ENCODE results near the gene DGKB. TPM values are rescaled to one million over a fixed set of nuclear protein-coding genes. Genes with fewer than 3 reads are reported as not detected.

The DGKB gene
- total and polyA plus RNA-seq, 2 donors (not counting 1 experiment from before 2014, with no cell fraction given) = 0.31 TPM; not detected in 1

- H3K27ac ChIP-seq (ENCODE audit: insufficient read depth, low read length) = no peak overlapping the region
- no peak overlapping the region for H3K9ac ChIP-seq (ENCODE audit: insufficient read depth, low read length)
- H3K36me3 ChIP-seq (ENCODE audit: control insufficient read depth, insufficient read depth, low read length) = no peaks in the 10 kb centered on the region
- no peaks in the 10 kb centered on the region for H3K9me3 ChIP-seq (ENCODE audit: control insufficient read depth, insufficient read depth, low read depth, low read length)
- no peak overlapping the region for H3K4me2 ChIP-seq (ENCODE audit: extremely low read depth, insufficient read depth, low read length)
- no peaks in the 10 kb centered on the region for H3K79me2 ChIP-seq (ENCODE audit: control insufficient read depth, insufficient read depth, low read length)
- no peak overlapping the region for H2AFZ ChIP-seq (ENCODE audit: low read length)
- H4K20me1 ChIP-seq (ENCODE audit: control insufficient read depth, extremely low read depth, insufficient read depth, low read length) = no peaks in the 10 kb centered on the region
- DNase-seq (ENCODE audit: low read depth in 2 of 2) = peak in 1 of 2 donors; percentile 26
- H3K27me3 ChIP-seq (ENCODE audit: control insufficient read depth, insufficient read depth, low read length) = no peaks in the 10 kb centered on the region
- no peak for TF ChIP-seq EZH2 (IDR thresholded peaks at IDR 0.05; ENCODE audit: low read length, missing control alignments)
- TF ChIP-seq, protein P1, sequence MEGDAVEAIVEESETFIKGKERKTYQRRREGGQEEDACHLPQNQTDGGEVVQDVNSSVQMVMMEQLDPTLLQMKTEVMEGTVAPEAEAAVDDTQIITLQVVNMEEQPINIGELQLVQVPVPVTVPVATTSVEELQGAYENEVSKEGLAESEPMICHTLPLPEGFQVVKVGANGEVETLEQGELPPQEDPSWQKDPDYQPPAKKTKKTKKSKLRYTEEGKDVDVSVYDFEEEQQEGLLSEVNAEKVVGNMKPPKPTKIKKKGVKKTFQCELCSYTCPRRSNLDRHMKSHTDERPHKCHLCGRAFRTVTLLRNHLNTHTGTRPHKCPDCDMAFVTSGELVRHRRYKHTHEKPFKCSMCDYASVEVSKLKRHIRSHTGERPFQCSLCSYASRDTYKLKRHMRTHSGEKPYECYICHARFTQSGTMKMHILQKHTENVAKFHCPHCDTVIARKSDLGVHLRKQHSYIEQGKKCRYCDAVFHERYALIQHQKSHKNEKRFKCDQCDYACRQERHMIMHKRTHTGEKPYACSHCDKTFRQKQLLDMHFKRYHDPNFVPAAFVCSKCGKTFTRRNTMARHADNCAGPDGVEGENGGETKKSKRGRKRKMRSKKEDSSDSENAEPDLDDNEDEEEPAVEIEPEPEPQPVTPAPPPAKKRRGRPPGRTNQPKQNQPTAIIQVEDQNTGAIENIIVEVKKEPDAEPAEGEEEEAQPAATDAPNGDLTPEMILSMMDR (conservative IDR thresholded peaks at IDR 0.05 in 1 of 2, IDR thresholded peaks at IDR 0.05 in 1 of 2; ENCODE audit: low read depth in 1 of 2, low read length in 2 of 2) = no peak
- no peaks in the 10 kb centered on the region for H3K4me1 ChIP-seq (ENCODE audit: control insufficient read depth, extremely low read depth, insufficient read depth, low read length)
- no peak overlapping the region for H3K4me3 ChIP-seq (replicated peaks in 1 of 4; ENCODE audit: control extremely low read depth in 1 of 4, insufficient read depth in 1 of 4, low read depth in 3 of 4, low read length in 4 of 4)
Measured at GRCh38 chr7:14836006-14836405, 66.5 kb downstream of the DGKB start.

GRCh38 chr7:14835384-14835783 is 67.2 kb downstream of the DGKB start:
- H3K27me3 ChIP-seq (ENCODE audit: control insufficient read depth, insufficient read depth, low read length) = no peaks in the 10 kb centered on the region
- no peak for DNase-seq (ENCODE audit: low read depth in 2 of 2)
- H3K79me2 ChIP-seq (ENCODE audit: control insufficient read depth, insufficient read depth, low read length) = no peaks in the 10 kb centered on the region
- H3K4me1 ChIP-seq (ENCODE audit: control insufficient read depth, extremely low read depth, insufficient read depth, low read length) = no peaks in the 10 kb centered on the region
- H2AFZ ChIP-seq (ENCODE audit: low read length) = no peak overlapping the region
- TF ChIP-seq, protein P1 (conservative IDR thresholded peaks at IDR 0.05 in 1 of 2, IDR thresholded peaks at IDR 0.05 in 1 of 2; ENCODE audit: low read depth in 1 of 2, low read length in 2 of 2) = no peak
- TF ChIP-seq EZH2 (IDR thresholded peaks at IDR 0.05; ENCODE audit: low read length, missing control alignments) = no peak
- H3K27ac ChIP-seq (ENCODE audit: insufficient read depth, low read length) = no peak overlapping the region
- H3K36me3 ChIP-seq (ENCODE audit: control insufficient read depth, insufficient read depth, low read length) = no peaks in the 10 kb centered on the region
- no peak overlapping the region for H3K4me2 ChIP-seq (ENCODE audit: extremely low read depth, insufficient read depth, low read length)
- H3K9me3 ChIP-seq (ENCODE audit: control insufficient read depth, insufficient read depth, low read depth, low read length) = no peaks in the 10 kb centered on the region
- no peaks in the 10 kb centered on the region for H4K20me1 ChIP-seq (ENCODE audit: control insufficient read depth, extremely low read depth, insufficient read depth, low read length)
- H3K9ac ChIP-seq (ENCODE audit: insufficient read depth, low read length) = no peak overlapping the region
- H3K4me3 ChIP-seq (replicated peaks in 1 of 4; ENCODE audit: control extremely low read depth in 1 of 4, insufficient read depth in 1 of 4, low read depth in 3 of 4, low read length in 4 of 4) = no peak overlapping the region

- no peaks in the 10 kb centered on the region for H3K4me1 ChIP-seq (ENCODE audit: control insufficient read depth, extremely low read depth, insufficient read depth, low read length)
- no peak overlapping the region for H3K27ac ChIP-seq (ENCODE audit: insufficient read depth, low read length)
- peak overlapping the region; percentile 17 for H3K4me2 ChIP-seq (ENCODE audit: extremely low read depth, insufficient read depth, low read length)
- H3K4me3 ChIP-seq (replicated peaks in 1 of 4; ENCODE audit: control extremely low read depth in 1 of 4, insufficient read depth in 1 of 4, low read depth in 3 of 4, low read length in 4 of 4) = no peak overlapping the region
- H3K79me2 ChIP-seq (ENCODE audit: control insufficient read depth, insufficient read depth, low read length) = no peaks in the 10 kb centered on the region
- H2AFZ ChIP-seq (ENCODE audit: low read length) = no peak overlapping the region
- H3K9me3 ChIP-seq (ENCODE audit: control insufficient read depth, insufficient read depth, low read depth, low read length) = no peaks in the 10 kb centered on the region
- no peaks in the 10 kb centered on the region for H3K27me3 ChIP-seq (ENCODE audit: control insufficient read depth, insufficient read depth, low read length)
- peak; percentile 39 to 55 for DNase-seq (ENCODE audit: low read depth in 2 of 2)
- no peak overlapping the region for H3K9ac ChIP-seq (ENCODE audit: insufficient read depth, low read length)
- H4K20me1 ChIP-seq (ENCODE audit: control insufficient read depth, extremely low read depth, insufficient read depth, low read length) = no peaks in the 10 kb centered on the region
- TF ChIP-seq, protein P1 (conservative IDR thresholded peaks at IDR 0.05 in 1 of 2, IDR thresholded peaks at IDR 0.05 in 1 of 2; ENCODE audit: low read depth in 1 of 2, low read length in 2 of 2) = no peak
- TF ChIP-seq EZH2 (IDR thresholded peaks at IDR 0.05; ENCODE audit: low read length, missing control alignments) = no peak
- no peaks in the 10 kb centered on the region for H3K36me3 ChIP-seq (ENCODE audit: control insufficient read depth, insufficient read depth, low read length)
Measured at GRCh38 chr7:14834883-14835282, 67.7 kb downstream of the DGKB start.
